Vagina (tissue), 2 donors: ENCODE results near the gene GRIP2.

ENCODE experiments used
- POLR2A ChIP-seq, 2 donors: fragments of 450-650 bp; IDR thresholded peaks; one replicate each; pipeline ENCODE4 v1.6.1; 2017; ENCODE audit warnings: antibody characterized with exemption in 2 of 2, mild to moderate bottlenecking in 2 of 2, moderate library complexity in 2 of 2
- TF ChIP-seq, protein P1 (sequence below), 3 experiments: fragments of 450-650 bp in 2 of 3; fragments of 200-600 bp in 1 of 3; sonication (generic) in 1 of 3; IDR thresholded peaks; one replicate each; pipeline ENCODE4 v1.5.1; 2017 to 2019; ENCODE audit warnings: antibody characterized with exemption in 3 of 3, mild to moderate bottlenecking in 2 of 3, moderate library complexity in 2 of 3

- TF ChIP-seq, protein P1, sequence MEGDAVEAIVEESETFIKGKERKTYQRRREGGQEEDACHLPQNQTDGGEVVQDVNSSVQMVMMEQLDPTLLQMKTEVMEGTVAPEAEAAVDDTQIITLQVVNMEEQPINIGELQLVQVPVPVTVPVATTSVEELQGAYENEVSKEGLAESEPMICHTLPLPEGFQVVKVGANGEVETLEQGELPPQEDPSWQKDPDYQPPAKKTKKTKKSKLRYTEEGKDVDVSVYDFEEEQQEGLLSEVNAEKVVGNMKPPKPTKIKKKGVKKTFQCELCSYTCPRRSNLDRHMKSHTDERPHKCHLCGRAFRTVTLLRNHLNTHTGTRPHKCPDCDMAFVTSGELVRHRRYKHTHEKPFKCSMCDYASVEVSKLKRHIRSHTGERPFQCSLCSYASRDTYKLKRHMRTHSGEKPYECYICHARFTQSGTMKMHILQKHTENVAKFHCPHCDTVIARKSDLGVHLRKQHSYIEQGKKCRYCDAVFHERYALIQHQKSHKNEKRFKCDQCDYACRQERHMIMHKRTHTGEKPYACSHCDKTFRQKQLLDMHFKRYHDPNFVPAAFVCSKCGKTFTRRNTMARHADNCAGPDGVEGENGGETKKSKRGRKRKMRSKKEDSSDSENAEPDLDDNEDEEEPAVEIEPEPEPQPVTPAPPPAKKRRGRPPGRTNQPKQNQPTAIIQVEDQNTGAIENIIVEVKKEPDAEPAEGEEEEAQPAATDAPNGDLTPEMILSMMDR (IDR thresholded peaks at IDR 0.05): no peak
- no peak for TF ChIP-seq POLR2A (IDR thresholded peaks at IDR 0.05)
These were observed 51.7 kb downstream of the GRIP2 start for GRCh38 chr3:14488286-14489041.
